CD4-positive, alpha-beta T cell (primary cell): ENCODE results near the gene SPIB. TPM values are rescaled to one million over a fixed set of nuclear protein-coding genes. Genes with fewer than 3 reads are reported as not detected.

Experiments
- ATAC-seq: fragments of 200-7000 bp; cut with Tn5 transposase; one replicate; pipeline ENCODE4 v1.10.0; 2022; ENCODE audit warnings: mild to moderate bottlenecking; ENCODE audit not compliant: poor library complexity
- CTCF ChIA-PET: fragments of 350-600 bp; sonication (Branson Sonifier 250); formaldehyde crosslinking; loops from one replicate; lab custom pipeline; 2021; ENCODE audit warnings: antibody characterized with exemption, inconsistent platforms; lab: Charles Lee
- POLR2A ChIA-PET: fragments of 350-600 bp; sonication (Branson Sonifier 250); formaldehyde crosslinking; loops from one replicate; lab custom pipeline; 2021; ENCODE audit warnings: antibody characterized with exemption, inconsistent platforms; lab: Charles Lee
- DNase-seq, 14 experiments: peaks; one replicate each; pipeline ENCODE4 v3.0.0-alpha.2; 2013 to 2020; ENCODE audit warnings: mixed read lengths in 2 of 14
- H3K27ac ChIP-seq, 2 donors: one replicate each; pipeline versions ENCODE4 v1.5.1 to v1.7.0; 2013; ENCODE audit warnings: low read length in 2 of 2, low read depth in 1 of 2, mild to moderate bottlenecking in 1 of 2
- H3K27me3 ChIP-seq, 2 experiments: 1 replicate in 1 of 2; 2 replicates in 1 of 2; pipeline versions ENCODE4 v1.6.1 to v1.7.0; 2013; ENCODE audit warnings: low read length in 2 of 2, control low read depth in 1 of 2, mild to moderate bottlenecking in 1 of 2, moderate library complexity in 1 of 2; ENCODE audit not compliant: insufficient read depth in 2 of 2, control insufficient read depth in 1 of 2
- H3K36me3 ChIP-seq: one replicate; pipeline ENCODE4 v1.6.1; 2013; ENCODE audit warnings: low read length, control low read depth; ENCODE audit not compliant: insufficient read depth
- H3K4me1 ChIP-seq: one replicate; pipeline ENCODE4 v1.6.1; 2013; ENCODE audit warnings: low read length, control low read depth; ENCODE audit not compliant: insufficient read depth
- H3K4me3 ChIP-seq: one replicate; pipeline ENCODE4 v1.5.1; 2013; ENCODE audit warnings: mild to moderate bottlenecking, low read length, moderate library complexity
- H3K9me3 ChIP-seq, 2 experiments: 1 replicate in 1 of 2; 2 replicates in 1 of 2; pipeline versions ENCODE4 v1.6.1 to v1.7.0; 2013; ENCODE audit warnings: low read length in 2 of 2, mild to moderate bottlenecking in 2 of 2, control low read depth in 1 of 2, moderate library complexity in 1 of 2; ENCODE audit not compliant: control insufficient read depth in 1 of 2, insufficient read depth in 1 of 2
- H3K27ac Mint-ChIP-seq: one replicate; pipeline ENCODE4 v1.8.0; 2020; ENCODE audit warnings: mixed read lengths
- H3K27me3 Mint-ChIP-seq: one replicate; pipeline ENCODE4 v1.8.0; 2021; ENCODE audit warnings: mixed read lengths
- H3K36me3 Mint-ChIP-seq: one replicate; pipeline ENCODE4 v1.8.0; 2021; ENCODE audit warnings: low read depth, mixed read lengths
- H3K4me1 Mint-ChIP-seq: one replicate; pipeline ENCODE4 v1.8.0; 2021; ENCODE audit warnings: low read depth, mixed read lengths
- H3K4me3 Mint-ChIP-seq: one replicate; pipeline ENCODE4 v1.8.0; 2020; ENCODE audit warnings: mild to moderate bottlenecking, mixed read lengths
- H3K9me3 Mint-ChIP-seq: one replicate; pipeline ENCODE4 v1.8.0; 2020; ENCODE audit warnings: mixed read lengths
- CTCF ChIP-seq: fragments of 200-600 bp; IDR thresholded peaks from one replicate; pipeline ENCODE4 v1.8.0; 2022; ENCODE audit warnings: antibody characterized with exemption, mild to moderate bottlenecking
- intact Hi-C, 2 experiments: fragments of 100-400 bp; cut with DNase I in 1 of 2; cut with micrococcal nuclease in 1 of 2; formaldehyde crosslinking; loops; one replicate each; pipeline versions ENCODE4 v1.15.1 to v1.9.0; 2023 to 2025; cut with DNase I, micrococcal nuclease
- total RNA-seq, 174 experiments: library from RNA in 2 of 174; stranded (reverse) in 2 of 174; gene quantifications; one replicate each; pipeline ENCODE4 v1.2.3 and lab custom pipeline; 2021 to 2026

The SPIB gene
- total RNA-seq, 2 experiments from 2014 or later: 0.42 to 0.52 TPM

GRCh38 chr19:50415661-50416033 lies 3.1 kb upstream of the SPIB start:
- peaks cover 19 to 20% of the 10 kb centered on the region in 2 experiments for H3K27me3 ChIP-seq
- H3K27ac ChIP-seq: no peak overlapping the region
- H3K27me3 Mint-ChIP-seq: peaks cover 22% of the 10 kb centered on the region
- no peak overlapping the region for H3K27ac Mint-ChIP-seq
- peaks cover 5% of the 10 kb centered on the region for H3K4me1 Mint-ChIP-seq
- no peak overlapping the region for H3K4me3 Mint-ChIP-seq
- ATAC-seq (no peak), DNase-seq (peak in 3 of 14 experiments; percentile 36 to 54 (median 54))
- intact Hi-C loops: no loop called here
- H3K36me3 Mint-ChIP-seq: peaks cover under 1% of the 10 kb centered on the region
- H3K9me3 ChIP-seq: peaks cover 0 to 5% of the 10 kb centered on the region in 2 experiments
- ChIA-PET CTCF (interaction anchor here (0.7 to 1.7 kb wide), 3 partner anchors 47 to 512 kb away, joined by 3 to 6 read pairs (median 6); no protein-coding TSS in a partner anchor), POLR2A (interaction anchor here (0.7 to 1.3 kb wide), 2 partner anchors 20 to 58 kb away, joined by 3 to 6 read pairs; no protein-coding TSS in a partner anchor)
- no peak for TF ChIP-seq CTCF
- no peak overlapping the region for H3K4me3 ChIP-seq
- H3K4me1 ChIP-seq: peaks cover 10% of the 10 kb centered on the region
- H3K9me3 Mint-ChIP-seq: no peaks in the 10 kb centered on the region
- no peaks in the 10 kb centered on the region for H3K36me3 ChIP-seq

- intact Hi-C loops: no loop called here
- peak in 1 of 14 experiments; percentile 33 for DNase-seq
- peaks cover 19 to 20% of the 10 kb centered on the region in 2 experiments for H3K27me3 ChIP-seq
- Mint-ChIP-seq H3K27ac (no peak overlapping the region), H3K9me3 (no peaks in the 10 kb centered on the region), H3K36me3 (no peaks in the 10 kb centered on the region), H3K27me3 (peaks cover 29% of the 10 kb centered on the region), H3K4me3 (no peak overlapping the region), H3K4me1 (peaks cover 5% of the 10 kb centered on the region)
- no peak overlapping the region for H3K4me3 ChIP-seq
- H3K4me1 ChIP-seq: peaks cover 10% of the 10 kb centered on the region
- no peak overlapping the region for H3K27ac ChIP-seq
- no peaks in the 10 kb centered on the region for H3K36me3 ChIP-seq
- peaks cover 0 to 5% of the 10 kb centered on the region in 2 experiments for H3K9me3 ChIP-seq
- POLR2A ChIA-PET: interaction anchor here (0.7 to 1.3 kb wide), 2 partner anchors 20 to 59 kb away, joined by 3 to 6 read pairs; no protein-coding TSS in a partner anchor
- ATAC-seq: no peak
- TF ChIP-seq CTCF: no peak
- CTCF ChIA-PET: interaction anchor here (1.7 kb wide), 1 partner anchor 59 kb away, joined by 6 read pairs; no protein-coding TSS in a partner anchor
Measured at GRCh38 chr19:50416034-50416977, 2.4 kb upstream of the SPIB start.

GRCh38 chr19:50417111-50418081 lies 1.3 kb upstream of the SPIB start:
- ChIA-PET POLR2A (no interaction called here), CTCF (no interaction called here)
- intact Hi-C loops: no loop called here

More at GRCh38 chr19:50417111-50418081, 1.3 kb upstream of the SPIB start:
- peaks cover 19 to 20% of the 10 kb centered on the region in 2 experiments for H3K27me3 ChIP-seq
- Mint-ChIP-seq H3K4me1 (peaks cover 5% of the 10 kb centered on the region), H3K4me3 (no peak overlapping the region), H3K36me3 (no peaks in the 10 kb centered on the region), H3K9me3 (no peaks in the 10 kb centered on the region), H3K27ac (no peak overlapping the region), H3K27me3 (peaks cover 33% of the 10 kb centered on the region)
- H3K4me1 ChIP-seq: peaks cover 10% of the 10 kb centered on the region
- TF ChIP-seq CTCF: no peak
- H3K27ac ChIP-seq: no peak overlapping the region
- ATAC-seq (no peak), DNase-seq (peak in 1 of 14 experiments; percentile 28)
- peaks cover 0 to 5% of the 10 kb centered on the region in 2 experiments for H3K9me3 ChIP-seq
- no peaks in the 10 kb centered on the region for H3K36me3 ChIP-seq
- no peak overlapping the region for H3K4me3 ChIP-seq
